GM12878 (cell line): ENCODE data around the gene RPS6KA3.

Source experiments
- BCLAF1 ChIP-seq: fragments of 450-650 bp; IDR thresholded peaks from 2 replicates; pipeline ENCODE4 v1.6.1; 2017; ENCODE audit warnings: antibody characterized with exemption, mild to moderate bottlenecking, moderate library complexity
- SP1 ChIP-seq: IDR thresholded peaks from one replicate; pipeline ENCODE4 v1.6.1; 2011; ENCODE audit warnings: low read depth, low read length
- TAF1 ChIP-seq: IDR thresholded peaks from 2 replicates; pipeline ENCODE4 v1.6.1; 2011; ENCODE audit warnings: mild to moderate bottlenecking, low read depth, low read length, borderline replicate concordance
- TF ChIP-seq, protein P1 (sequence below): fragments of 450-650 bp; IDR thresholded peaks from 2 replicates; pipeline ENCODE4 v1.6.1; 2018; ENCODE audit warnings: mild to moderate bottlenecking, low read depth, moderate library complexity; ENCODE audit not compliant: partially characterized antibody

- TF ChIP-seq SP1 (no peak), TAF1 (no peak), BCLAF1 (no peak)
- TF ChIP-seq, protein P1, sequence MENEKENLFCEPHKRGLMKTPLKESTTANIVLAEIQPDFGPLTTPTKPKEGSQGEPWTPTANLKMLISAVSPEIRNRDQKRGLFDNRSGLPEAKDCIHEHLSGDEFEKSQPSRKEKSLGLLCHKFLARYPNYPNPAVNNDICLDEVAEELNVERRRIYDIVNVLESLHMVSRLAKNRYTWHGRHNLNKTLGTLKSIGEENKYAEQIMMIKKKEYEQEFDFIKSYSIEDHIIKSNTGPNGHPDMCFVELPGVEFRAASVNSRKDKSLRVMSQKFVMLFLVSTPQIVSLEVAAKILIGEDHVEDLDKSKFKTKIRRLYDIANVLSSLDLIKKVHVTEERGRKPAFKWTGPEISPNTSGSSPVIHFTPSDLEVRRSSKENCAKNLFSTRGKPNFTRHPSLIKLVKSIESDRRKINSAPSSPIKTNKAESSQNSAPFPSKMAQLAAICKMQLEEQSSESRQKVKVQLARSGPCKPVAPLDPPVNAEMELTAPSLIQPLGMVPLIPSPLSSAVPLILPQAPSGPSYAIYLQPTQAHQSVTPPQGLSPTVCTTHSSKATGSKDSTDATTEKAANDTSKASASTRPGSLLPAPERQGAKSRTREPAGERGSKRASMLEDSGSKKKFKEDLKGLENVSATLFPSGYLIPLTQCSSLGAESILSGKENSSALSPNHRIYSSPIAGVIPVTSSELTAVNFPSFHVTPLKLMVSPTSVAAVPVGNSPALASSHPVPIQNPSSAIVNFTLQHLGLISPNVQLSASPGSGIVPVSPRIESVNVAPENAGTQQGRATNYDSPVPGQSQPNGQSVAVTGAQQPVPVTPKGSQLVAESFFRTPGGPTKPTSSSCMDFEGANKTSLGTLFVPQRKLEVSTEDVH = no peak
Observed at GRCh38 chrX:20181598-20182329, 84.9 kb downstream of the RPS6KA3 start.
